CD4-positive, alpha-beta T cell treated with Interleukin-15 for 1 hour (primary cell): ENCODE results near the gene CLMN.
"Not testable (repeated sequence)": the region's sequence is repeated elsewhere in the genome, so short reads cannot be mapped to it uniquely, and the experiment has no call there.

ENCODE experiments used
- DNase-seq: peaks from one replicate; pipeline ENCODE4 v3.0.0-alpha.2; 2020

The CLMN gene

GRCh38 chr14:95150910-95151309 is 168.8 kb downstream of the CLMN start:
- no peak for DNase-seq

GRCh38 chr14:95149441-95149840 is 170.3 kb downstream of the CLMN start:
- no peak for DNase-seq

GRCh38 chr14:95147597-95147996 is 172.1 kb downstream of the CLMN start:
- no peak for DNase-seq

- no peak for DNase-seq
Measured at GRCh38 chr14:95146079-95146771, 173.5 kb downstream of the CLMN start.

- DNase-seq: no peak
Measured at GRCh38 chr14:95144849-95145248, 174.9 kb downstream of the CLMN start.

GRCh38 chr14:95143808-95144620 is 175.7 kb downstream of the CLMN start:
- no peak for DNase-seq

- DNase-seq: no peak
Measured at GRCh38 chr14:95142208-95142607, 177.5 kb downstream of the CLMN start.

GRCh38 chr14:95141684-95142083 is 178.0 kb downstream of the CLMN start:
- DNase-seq: no peak

- DNase-seq: no peak
Measured at GRCh38 chr14:95140060-95140858, 179.4 kb downstream of the CLMN start.

- DNase-seq: no peak
Measured at GRCh38 chr14:95138876-95139275, 180.8 kb downstream of the CLMN start.

- not testable (repeated sequence) for DNase-seq
Measured at GRCh38 chr14:95138455-95138854, 181.3 kb downstream of the CLMN start.

GRCh38 chr14:95137804-95138167 is 181.9 kb downstream of the CLMN start:
- DNase-seq: no peak

GRCh38 chr14:95137164-95137803 is 182.4 kb downstream of the CLMN start:
- DNase-seq: no peak

GRCh38 chr14:95136631-95137030 is 183.1 kb downstream of the CLMN start:
- no peak for DNase-seq

- DNase-seq: no peak
Measured at GRCh38 chr14:95134304-95134933, 185.3 kb downstream of the CLMN start.

GRCh38 chr14:95133282-95133681 is 186.4 kb downstream of the CLMN start:
- DNase-seq: no peak

- DNase-seq: no peak
Measured at GRCh38 chr14:95132760-95133159, 186.9 kb downstream of the CLMN start.
